OCI-LY7 (cell line): ENCODE results near the gene VSIG2. TPM values are rescaled to one million over a fixed set of nuclear protein-coding genes. Genes with fewer than 3 reads are reported as not detected.

Experiments used
- BruUV-seq: library from RNA; stranded (reverse); fragments of 400-500 nt; replicated peaks from 2 replicates; lab custom pipeline; 2021; lab: Mats Ljungman, UMichigan
- CTCF ChIA-PET: fragments of 300-600 bp; sonication (Branson Sonifier 250); formaldehyde crosslinking; loops from one replicate; lab custom pipeline; 2022; ENCODE audit warnings: antibody characterized with exemption; ENCODE audit not compliant: unreplicated experiment; lab: Charles Lee
- POLR2A ChIA-PET: fragments of 300-600 bp; sonication (Branson Sonifier 250); formaldehyde crosslinking; loops from one replicate; lab custom pipeline; 2022; ENCODE audit warnings: antibody characterized with exemption; lab: Charles Lee
- DNase-seq: peaks from one replicate; pipeline ENCODE4 v3.0.0-alpha.2; 2015; ENCODE audit warnings: low spot score
- H2AFZ ChIP-seq: fragments of 200-600 bp; sonication (generic), shearing (Covaris generic); 2 replicates; pipeline ENCODE4 v1.6.1; 2014; ENCODE audit warnings: mild to moderate bottlenecking, antibody characterized with exemption, low read length, moderate library complexity
- H3K27ac ChIP-seq: fragments of 200-600 bp; sonication (generic); 2 replicates; pipeline ENCODE4 v1.5.1; 2014; ENCODE audit warnings: mixed run types, low read depth, mild to moderate bottlenecking, moderate library complexity, low read length, inconsistent platforms; ENCODE audit not compliant: poor library complexity, severe bottlenecking
- H3K36me3 ChIP-seq: fragments of 200-600 bp; sonication (generic); 2 replicates; pipeline ENCODE4 v1.6.1; 2014; ENCODE audit warnings: mild to moderate bottlenecking, antibody characterized with exemption, low read length, moderate library complexity, mixed read lengths; ENCODE audit not compliant: insufficient read depth
- H3K4me1 ChIP-seq: fragments of 200-600 bp; sonication (generic); 2 replicates; pipeline ENCODE4 v1.5.1; 2014; ENCODE audit warnings: mild to moderate bottlenecking, low read length; ENCODE audit not compliant: insufficient read depth, poor library complexity, severe bottlenecking
- H3K4me2 ChIP-seq: fragments of 200-600 bp; sonication (generic); 2 replicates; pipeline ENCODE4 v1.6.1; 2014; ENCODE audit warnings: mild to moderate bottlenecking, low read length
- H3K4me3 ChIP-seq: fragments of 200-600 bp; sonication (generic); 2 replicates; pipeline ENCODE4 v1.5.1; 2014; ENCODE audit warnings: mild to moderate bottlenecking, low read depth, low read length; ENCODE audit not compliant: poor library complexity, severe bottlenecking
- H3K79me2 ChIP-seq: fragments of 200-600 bp; sonication (generic); 2 replicates; pipeline ENCODE4 v1.6.1; 2016; ENCODE audit warnings: low read depth, mild to moderate bottlenecking, low read length, moderate library complexity, mixed read lengths; ENCODE audit not compliant: insufficient read depth
- H3K9me2 ChIP-seq: fragments of 200-600 bp; sonication (generic); 2 replicates; pipeline ENCODE4 v1.6.1; 2016; ENCODE audit warnings: mild to moderate bottlenecking, low read length, mixed read lengths; ENCODE audit not compliant: insufficient read depth
- H3K9me3 ChIP-seq: fragments of 200-600 bp; sonication (generic); 2 replicates; pipeline ENCODE4 v1.6.1; 2014; ENCODE audit warnings: mild to moderate bottlenecking, mixed run types, low read length, mixed read lengths
- H4K20me1 ChIP-seq: fragments of 200-600 bp; sonication (generic); 2 replicates; pipeline ENCODE4 v1.6.1; 2014; ENCODE audit warnings: mild to moderate bottlenecking, antibody characterized with exemption, low read length, moderate library complexity, mixed read lengths; ENCODE audit not compliant: insufficient read depth
- CTCF ChIP-seq: fragments of 200-600 bp; sonication (generic); conservative IDR thresholded peaks from 2 replicates; pipeline ENCODE4 v1.5.1; 2014; ENCODE audit warnings: mild to moderate bottlenecking, antibody characterized with exemption, low read length, moderate library complexity, mixed read lengths
- EZH2phosphoT487 ChIP-seq: fragments of 200-600 bp; sonication (generic); IDR thresholded peaks from 2 replicates; pipeline ENCODE4 v1.6.1; 2018; ENCODE audit warnings: low read depth, borderline replicate concordance, mild to moderate bottlenecking, mixed run types, antibody characterized with exemption, low read length, moderate library complexity, mixed read lengths
- intact Hi-C: fragments of 100-400 bp; cut with micrococcal nuclease; formaldehyde crosslinking; loops from one replicate; pipeline ENCODE4 v1.10.0; 2022; ENCODE audit not compliant: unreplicated experiment
- total RNA-seq, 2 experiments: library from RNA; depleted of rRNA in 1 of 2; stranded (reverse); fragments of >200 nt in 1 of 2; shearing (Covaris generic) in 1 of 2; gene quantifications; 2 replicates each; pipeline ENCODE4 v1.2.3, GENCODE V29; 2014 to 2022

Gene VSIG2
- total RNA-seq, 2 experiments from 2014 or later, result not detected

- H2AFZ ChIP-seq, result no peak overlapping the region
- ChIA-PET CTCF (no interaction called here), POLR2A (no interaction called here)
- no peaks in the 10 kb centered on the region for H3K9me3 ChIP-seq
- intact Hi-C loops, result no loop called here
- no peak overlapping the region for H3K27ac ChIP-seq
- H3K36me3 ChIP-seq, result no peaks in the 10 kb centered on the region
- H3K9me2 ChIP-seq, result no peaks in the 10 kb centered on the region
- no peak for TF ChIP-seq EZH2phosphoT487
- TF ChIP-seq CTCF, result no peak
- no peak overlapping the region for H3K4me2 ChIP-seq
- no TSS peak for BruUV-seq
- no peaks in the 10 kb centered on the region for H3K79me2 ChIP-seq
- no peak overlapping the region for H3K4me3 ChIP-seq
- H3K4me1 ChIP-seq, result peaks cover 19% of the 10 kb centered on the region
- H4K20me1 ChIP-seq, result no peaks in the 10 kb centered on the region
- DNase-seq, result no peak
These were observed 14.3 kb downstream of the VSIG2 start for GRCh38 chr11:124737638-124738305.

- Histone ChIP-seq H3K9me2 (no peaks in the 10 kb centered on the region), H3K4me1 (peaks cover 12% of the 10 kb centered on the region), H3K27ac (no peak overlapping the region), H4K20me1 (no peaks in the 10 kb centered on the region), H3K36me3 (no peaks in the 10 kb centered on the region), H3K9me3 (no peaks in the 10 kb centered on the region), H3K4me3 (no peak overlapping the region), H2AFZ (no peak overlapping the region), H3K4me2 (no peak overlapping the region), H3K79me2 (no peaks in the 10 kb centered on the region)
- intact Hi-C loops, result no loop called here
- CTCF ChIA-PET, result no interaction called here
- BruUV-seq, result no TSS peak
- POLR2A ChIA-PET, result interaction anchor here (0.8 to 1.1 kb wide), 3 partner anchors 43 to 63 kb away, joined by 3 to 4 read pairs (median 3); partner anchors contain the start of genes SIAE and SPA17
- TF ChIP-seq CTCF (no peak), EZH2phosphoT487 (no peak)
- no peak for DNase-seq
These were observed 15.3 kb downstream of the VSIG2 start for GRCh38 chr11:124736736-124737135.

GRCh38 chr11:124732230-124732629 lies 19.8 kb downstream of the VSIG2 start:
- ChIA-PET CTCF (no interaction called here), POLR2A (interaction anchor here (0.6 to 2.0 kb wide), 3 partner anchors 12 to 109 kb away, joined by 3 to 5 read pairs (median 4); no protein-coding TSS in a partner anchor)

More at GRCh38 chr11:124732230-124732629, 19.8 kb downstream of the VSIG2 start:
- no peak overlapping the region for H2AFZ ChIP-seq
- intact Hi-C loops, result no loop called here
- H3K9me3 ChIP-seq, result no peaks in the 10 kb centered on the region
- no peak overlapping the region for H3K4me2 ChIP-seq
- no peak for TF ChIP-seq EZH2phosphoT487
- no peak for TF ChIP-seq CTCF
- no peaks in the 10 kb centered on the region for H4K20me1 ChIP-seq
- DNase-seq, result no peak
- no TSS peak for BruUV-seq
- no peaks in the 10 kb centered on the region for H3K4me1 ChIP-seq
- H3K27ac ChIP-seq, result no peak overlapping the region
- no peaks in the 10 kb centered on the region for H3K36me3 ChIP-seq
- H3K9me2 ChIP-seq, result no peaks in the 10 kb centered on the region
- no peak overlapping the region for H3K4me3 ChIP-seq
- H3K79me2 ChIP-seq, result no peaks in the 10 kb centered on the region
